Measurements from ENCODE around the gene SH3YL1.

The SH3YL1 gene

DNA sequence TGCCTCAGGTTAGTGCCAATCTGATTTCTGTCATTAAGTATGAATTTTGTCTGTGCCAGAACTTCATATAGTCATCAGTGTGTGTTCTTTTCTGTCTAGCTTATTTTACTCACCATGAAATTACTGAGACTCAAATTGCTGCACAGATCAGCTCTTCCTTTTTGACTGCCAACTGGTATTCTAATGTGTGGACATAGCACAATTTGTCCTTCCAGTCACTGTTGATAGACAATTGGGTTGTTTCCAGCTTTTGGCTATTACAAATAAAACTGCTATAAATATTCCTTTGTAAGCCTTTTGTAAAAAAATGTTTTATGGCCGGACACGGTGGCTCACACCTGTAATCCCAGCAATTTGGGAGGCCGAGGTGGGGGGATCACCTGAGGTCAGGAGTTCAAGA lies 7.7 kb downstream of the SH3YL1 start:
- no peak for DNase-seq

DNA sequence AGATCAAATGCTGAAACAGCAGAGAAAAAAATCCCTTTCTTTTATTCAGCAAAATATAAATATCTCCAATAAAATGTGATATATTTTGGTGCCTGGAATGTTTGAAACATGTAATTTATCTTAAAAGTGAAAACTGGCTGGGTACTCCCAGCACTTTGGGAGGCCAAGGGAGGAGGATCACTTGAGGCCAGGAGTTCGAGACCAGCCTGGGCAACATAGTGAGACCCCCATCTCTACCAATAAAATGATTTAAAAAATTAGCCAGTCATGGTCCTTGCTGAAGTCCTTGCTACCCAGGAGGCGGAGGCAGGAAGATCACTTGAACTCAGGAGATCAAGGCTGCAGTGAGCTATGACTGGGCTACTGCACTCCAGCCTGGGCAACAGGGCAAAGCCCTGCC lies 8.6 kb downstream of the SH3YL1 start:
- no peak for DNase-seq

DNA sequence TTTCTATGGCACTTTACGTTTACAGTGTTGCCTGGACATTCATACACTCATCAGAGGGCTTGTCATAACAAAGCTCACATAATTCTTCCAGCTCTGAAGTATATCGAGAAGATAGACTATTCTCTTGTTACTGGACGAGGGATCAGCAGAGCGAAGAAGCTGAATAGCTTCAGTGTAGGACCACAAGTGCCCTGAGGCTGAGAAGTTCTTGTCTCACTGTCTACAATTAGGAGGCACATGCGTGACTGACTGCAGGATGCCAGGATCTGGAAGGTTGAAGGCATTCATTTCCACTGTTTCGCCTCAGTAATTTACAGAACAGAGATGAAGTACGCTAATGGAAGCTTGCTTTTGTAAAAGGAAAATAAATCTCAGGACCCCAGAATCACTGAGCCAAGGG lies 9.6 kb downstream of the SH3YL1 start:
- no peak for DNase-seq

- no peak for DNase-seq
Measured at GRCh38 chr2:253202-253638, 10.6 kb downstream of the SH3YL1 start.

DNA sequence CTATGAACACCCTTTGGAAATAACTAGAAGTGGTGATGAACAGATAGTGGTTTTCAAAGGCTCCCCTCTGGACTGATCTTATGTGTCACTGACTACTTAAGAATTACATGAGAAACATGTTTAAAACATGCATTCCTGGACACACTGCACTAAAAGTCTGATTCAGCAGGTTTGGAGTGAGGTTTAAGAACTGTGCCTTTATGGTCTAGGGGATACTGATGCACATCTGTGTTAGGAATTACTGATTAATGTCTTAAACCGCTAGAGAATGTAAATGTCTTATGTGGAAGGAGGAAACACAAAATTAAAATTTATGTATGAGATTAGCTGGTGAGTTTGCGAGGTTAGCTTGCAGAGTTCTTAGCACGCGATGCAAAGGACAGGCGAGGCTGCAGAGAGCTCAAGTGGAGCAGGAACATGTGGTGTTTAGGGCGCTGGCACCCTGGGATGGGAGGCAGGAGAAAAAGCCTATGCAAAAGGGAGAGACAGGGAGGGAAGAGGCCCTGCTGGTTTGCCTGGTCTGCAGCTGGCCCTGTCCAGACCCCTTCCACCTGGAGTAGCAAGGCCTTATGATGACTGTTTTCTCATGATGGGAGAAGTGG lies 11.7 kb downstream of the SH3YL1 start:
- no peak for DNase-seq

DNA sequence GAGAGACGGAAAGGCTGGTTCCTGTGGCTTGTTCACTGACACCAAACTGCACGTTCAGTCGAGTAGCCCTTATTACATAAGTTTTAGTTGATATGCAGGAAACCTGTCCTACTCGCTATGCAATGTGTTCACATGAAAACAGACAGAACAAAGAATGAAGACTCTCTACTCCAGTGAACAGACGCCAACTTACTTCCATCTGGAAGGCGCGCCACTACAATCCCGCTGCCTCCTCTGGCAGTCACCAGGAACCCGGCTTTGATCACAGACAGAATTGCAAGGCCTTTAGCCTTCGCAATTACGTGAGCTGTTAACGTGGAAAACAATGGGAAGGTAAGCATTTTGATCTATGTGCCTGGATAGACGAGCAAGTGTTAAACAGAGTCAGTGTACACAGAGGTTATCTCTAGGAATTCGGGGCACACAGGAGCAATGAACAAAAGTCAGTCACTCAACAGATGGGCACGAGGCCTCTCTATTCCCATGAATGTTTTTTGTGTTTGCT lies 14.2 kb downstream of the SH3YL1 start:
- DNase-seq: no peak

- DNase-seq: no peak
Measured at GRCh38 chr2:248724-249123, 15.1 kb downstream of the SH3YL1 start.

DNA sequence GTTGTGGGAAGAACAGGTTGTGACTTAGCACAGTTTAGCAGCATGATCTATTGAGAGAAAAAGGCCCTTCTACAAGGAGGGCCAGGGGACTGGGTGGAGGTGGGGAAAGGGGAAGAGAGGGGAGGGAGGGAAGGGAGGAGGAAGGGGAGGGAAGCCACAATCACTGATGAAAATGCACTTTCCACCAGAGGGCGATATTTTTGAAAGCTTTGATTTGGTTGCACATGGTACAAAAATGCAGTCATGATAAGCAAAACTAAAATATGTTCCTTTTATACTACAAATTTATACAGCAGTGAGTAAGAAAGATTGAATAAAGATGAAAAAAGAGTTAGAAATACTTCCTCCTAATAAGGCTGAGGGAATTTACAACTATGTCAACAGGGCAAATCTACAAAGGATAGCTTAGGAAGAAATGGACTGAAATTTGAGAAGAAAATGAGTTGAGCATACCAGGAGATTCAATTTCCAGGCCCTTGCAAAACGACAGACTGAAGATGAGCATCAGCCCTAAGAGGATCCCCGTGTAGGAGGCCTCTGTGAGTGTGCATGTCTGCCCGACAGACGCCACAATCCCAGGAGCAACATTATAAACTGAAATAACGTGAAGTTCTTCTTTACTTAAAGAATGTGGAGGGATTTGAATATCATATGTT lies 17.2 kb downstream of the SH3YL1 start:
- DNase-seq: peak; percentile 49

DNA sequence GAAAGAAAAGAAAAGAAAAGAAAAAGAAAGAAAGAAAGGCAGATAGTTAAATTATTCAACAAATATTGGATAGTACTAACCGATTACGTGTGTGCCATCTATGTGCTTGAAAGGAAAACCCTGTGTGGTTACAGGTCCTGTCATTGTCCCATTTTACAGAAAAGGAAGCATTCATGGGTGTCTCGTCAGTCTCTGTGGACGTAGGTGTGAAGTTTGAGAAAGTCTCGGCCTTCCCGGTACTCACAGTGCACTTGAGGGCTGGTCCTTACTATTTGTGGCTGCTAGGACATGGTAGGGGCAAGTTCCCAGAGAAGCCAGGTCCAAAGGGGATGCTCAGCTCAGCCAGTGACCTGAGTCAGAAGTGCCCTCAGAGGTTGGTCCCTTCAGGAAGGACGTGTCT lies 19.3 kb downstream of the SH3YL1 start:
- no peak for DNase-seq

DNA sequence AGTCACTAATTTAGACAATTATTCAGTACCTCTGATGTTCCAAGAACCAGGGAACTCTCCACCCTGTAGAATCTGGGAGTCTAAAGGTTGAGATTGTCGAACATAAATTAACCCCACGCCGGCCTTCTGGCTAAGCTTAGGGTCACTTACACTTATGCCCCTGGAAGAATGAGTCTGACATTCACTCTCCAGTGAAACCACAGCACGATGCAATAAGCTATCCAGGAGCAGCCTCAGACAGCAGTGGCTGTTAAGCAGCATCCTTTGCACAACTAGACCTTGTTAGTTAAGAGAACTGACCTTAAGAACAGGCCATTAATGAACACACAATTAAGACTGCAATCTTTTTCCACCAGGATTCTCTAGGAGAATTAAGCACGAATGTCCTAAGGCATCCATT lies 25.0 kb downstream of the SH3YL1 start:
- no peak for DNase-seq

- no peak for DNase-seq
Measured at GRCh38 chr2:238431-238830, 25.4 kb downstream of the SH3YL1 start.

GRCh38 chr2:237878-238277 lies 26.0 kb downstream of the SH3YL1 start:
- DNase-seq: no peak

DNA sequence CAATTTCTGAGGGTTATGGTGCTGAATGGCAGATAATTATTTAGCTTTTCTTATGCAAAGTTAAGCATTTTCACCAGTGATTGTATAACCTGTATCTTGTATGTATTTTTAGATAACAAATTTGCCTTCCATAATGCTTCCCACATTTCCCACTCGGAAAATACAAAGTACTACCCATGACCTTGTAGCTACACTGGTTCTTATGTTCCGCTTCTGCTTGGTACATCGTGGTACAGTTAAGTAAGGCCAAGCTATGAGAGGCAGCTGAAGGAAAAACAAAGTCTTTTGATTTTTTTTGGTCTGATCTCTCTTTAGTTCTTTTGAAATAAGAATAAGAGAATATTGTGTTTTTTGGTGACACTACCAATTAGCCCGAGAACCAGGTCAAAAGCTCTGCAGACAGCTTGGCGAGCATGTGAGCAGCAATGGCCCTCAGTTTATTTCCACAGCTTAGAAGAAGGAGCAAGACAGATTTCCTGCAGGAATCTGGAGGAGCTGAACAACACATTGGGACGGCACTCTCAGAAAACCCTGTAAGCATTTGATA lies 26.8 kb downstream of the SH3YL1 start:
- DNase-seq: no peak

GRCh38 chr2:234421-234820 lies 29.4 kb downstream of the SH3YL1 start:
- no peak for DNase-seq

GRCh38 chr2:233030-233429 lies 30.8 kb downstream of the SH3YL1 start:
- no peak for DNase-seq

- DNase-seq: no peak
Measured at GRCh38 chr2:231521-232185, 32.2 kb downstream of the SH3YL1 start.

DNA sequence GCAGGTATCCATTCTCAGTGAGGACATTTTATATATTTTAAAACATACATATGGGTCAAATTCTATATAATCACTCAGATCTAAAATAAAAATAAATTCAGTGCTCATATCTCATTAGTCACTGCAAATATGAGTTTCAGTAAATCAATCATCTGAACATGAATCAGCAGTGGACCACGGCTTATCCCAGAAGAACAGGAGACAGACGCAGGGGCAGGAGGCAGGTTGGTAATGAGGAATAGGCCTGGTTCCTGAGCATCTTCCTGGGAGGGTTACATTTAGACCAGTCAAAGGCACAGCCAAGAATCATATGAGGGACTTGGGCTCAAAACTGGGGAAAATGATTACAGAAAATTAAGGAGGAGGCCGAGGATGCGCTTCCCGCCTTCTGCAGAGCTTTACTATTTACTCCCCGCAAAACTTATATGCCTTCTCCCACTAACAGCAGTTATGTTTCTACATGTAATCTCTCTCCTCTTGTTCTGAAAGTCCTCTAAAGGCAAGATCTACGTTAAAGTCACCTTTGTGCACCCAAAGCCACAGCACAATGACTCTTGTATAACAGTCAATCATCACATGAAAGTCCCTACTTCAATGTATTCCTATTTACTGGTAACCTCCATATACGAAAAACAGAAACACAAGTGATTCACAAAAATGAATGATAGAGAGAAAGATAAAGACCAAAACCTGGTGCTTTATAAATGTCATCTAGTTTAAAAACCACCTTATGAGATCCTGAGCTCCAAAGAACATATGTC lies 35.1 kb downstream of the SH3YL1 start:
- DNase-seq: no peak

- no peak for DNase-seq
Measured at GRCh38 chr2:228115-228514, 35.7 kb downstream of the SH3YL1 start.

GRCh38 chr2:223971-224760 lies 39.7 kb downstream of the SH3YL1 start:
- DNase-seq: no peak

GRCh38 chr2:223451-223850 lies 40.4 kb downstream of the SH3YL1 start:
- DNase-seq: no peak

DNA sequence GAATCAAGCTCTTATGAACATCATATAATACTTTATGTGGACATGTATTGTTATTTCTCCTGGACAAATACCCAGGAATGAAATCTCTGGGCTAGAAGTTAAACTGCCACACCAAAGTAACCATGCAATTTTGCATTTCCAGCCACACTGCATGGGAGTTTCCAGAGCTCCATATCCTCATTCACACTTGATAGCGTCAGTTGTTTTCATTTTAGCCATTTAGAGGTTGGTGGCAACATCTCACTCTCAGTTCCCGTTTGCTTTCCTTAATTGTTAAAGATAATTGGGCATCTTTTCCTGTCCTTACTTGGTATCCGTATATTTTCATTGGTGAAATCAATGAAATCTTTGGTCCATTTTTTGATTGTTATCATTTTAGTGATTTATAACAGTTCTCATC lies 47.8 kb downstream of the SH3YL1 start:
- peak; percentile 32 for DNase-seq

DNA sequence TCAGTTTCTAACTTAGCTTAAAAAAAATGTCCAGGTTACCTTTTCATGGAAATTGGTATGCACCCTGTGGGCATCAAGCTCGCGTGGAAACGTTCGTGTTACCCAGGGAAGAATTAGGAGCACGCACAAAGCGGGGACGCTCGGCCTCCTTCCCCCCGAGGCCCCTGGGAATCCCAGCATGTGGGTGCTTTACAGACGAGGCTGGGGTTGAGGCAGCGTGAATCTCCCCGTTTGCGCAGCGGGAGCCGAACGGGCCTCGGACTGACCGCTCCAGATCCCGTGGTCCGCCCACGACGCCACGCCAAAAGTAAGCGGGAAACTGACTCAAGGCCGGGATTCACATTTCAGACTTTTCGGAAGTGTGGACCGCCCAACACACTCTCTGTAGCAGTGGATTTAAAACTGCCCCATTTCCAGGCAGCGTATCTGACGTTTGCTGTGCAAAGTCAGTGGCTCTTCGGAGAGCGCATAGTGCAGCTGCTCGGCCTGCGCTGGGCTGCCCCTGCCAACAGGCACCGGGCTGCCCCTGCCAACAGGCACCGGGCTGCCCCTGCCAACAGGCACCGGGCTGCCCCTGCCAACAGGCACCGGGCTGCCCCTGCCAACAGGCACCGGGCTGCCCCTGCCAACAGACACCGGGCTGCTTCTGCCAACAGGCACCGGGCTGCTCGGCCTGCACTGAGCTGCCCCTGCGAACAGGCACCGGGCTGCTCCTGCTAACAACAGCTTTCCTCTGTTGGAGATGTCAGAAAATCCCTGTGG lies 49.7 kb downstream of the SH3YL1 start:
- no peak for DNase-seq

Data from MV-4-11 (cell line).